Large intestine (tissue), 3 donors: ENCODE data around the gene SNTA1. TPM values are rescaled to one million over a fixed set of nuclear protein-coding genes. Genes with fewer than 3 reads are reported as not detected.
A peak's percentile ranks its signal among the peaks of the same experiment; 100 is the strongest.
"Not testable (repeated sequence)": the region's sequence is repeated elsewhere in the genome, so short reads cannot be mapped to it uniquely, and the experiment has no call there.

ENCODE experiments used
- DNase-seq, 2 donors: peaks; one replicate each; pipeline versions ENCODE4 v3.0.0 to v3.0.0-alpha.2; 2013
- H3K27ac ChIP-seq: one replicate; pipeline ENCODE4 v1.5.1; 2013; ENCODE audit warnings: low read length
- H3K27me3 ChIP-seq: 2 replicates; pipeline ENCODE4 v1.6.1; 2013; ENCODE audit warnings: low read length; ENCODE audit not compliant: control insufficient read depth, insufficient read depth
- H3K36me3 ChIP-seq: 2 replicates; pipeline ENCODE4 v1.6.1; 2013; ENCODE audit warnings: low read length; ENCODE audit not compliant: control insufficient read depth, insufficient read depth
- H3K4me1 ChIP-seq: one replicate; pipeline ENCODE4 v1.6.1; 2013; ENCODE audit warnings: low read length; ENCODE audit not compliant: control insufficient read depth, insufficient read depth
- H3K4me3 ChIP-seq: one replicate; pipeline ENCODE4 v1.5.1; 2013; ENCODE audit warnings: low read length
- H3K9me3 ChIP-seq: one replicate; pipeline ENCODE4 v1.6.1; 2013; ENCODE audit warnings: mild to moderate bottlenecking, low read depth, low read length, moderate library complexity; ENCODE audit not compliant: control insufficient read depth
- WGBS: methylation state at CpG from one replicate; pipeline ENCODE4 v1.1.5; 2013; ENCODE audit warnings: low lambda C conversion rate; ENCODE audit not compliant: insufficient coverage; 5-methylcytosine and 5-hydroxymethylcytosine counted together
- polyA plus RNA-seq: library from polyadenylated mRNA; unstranded; fragments of 120-200 nt; gene quantifications from one replicate; pipeline ENCODE4 v1.2.1, GENCODE V29; 2013

The SNTA1 gene
- polyA plus RNA-seq, 1 donor, result 9.2 TPM

DNA sequence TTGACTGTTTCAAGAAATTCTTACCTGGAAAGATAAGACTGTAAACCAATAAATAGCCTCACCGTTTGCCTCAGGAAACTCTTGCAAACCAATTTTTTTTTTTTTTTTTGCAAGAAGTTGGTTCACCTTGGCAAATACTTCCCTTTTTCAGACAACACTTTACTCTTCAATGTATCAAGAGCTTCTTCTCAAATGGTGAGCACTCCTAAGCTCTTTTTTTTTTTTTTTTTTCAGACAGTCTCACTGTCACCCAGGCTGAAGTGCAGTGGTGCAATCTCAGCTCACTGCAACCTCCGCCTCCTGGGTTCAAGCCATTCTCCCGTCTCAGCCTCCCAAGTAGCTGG lies 22.7 kb upstream of the SNTA1 start:
- H3K27me3 ChIP-seq, result no peaks in the 10 kb centered on the region
- H3K36me3 ChIP-seq, result no peaks in the 10 kb centered on the region
- H3K4me3 ChIP-seq, result no peak overlapping the region
- H3K27ac ChIP-seq, result no peak overlapping the region
- peaks cover 13% of the 10 kb centered on the region for H3K4me1 ChIP-seq
- no peaks in the 10 kb centered on the region for H3K9me3 ChIP-seq
- WGBS, result no CpG with 5 or more reads among the region's 3 CpGs
- DNase-seq, result no peak

DNA sequence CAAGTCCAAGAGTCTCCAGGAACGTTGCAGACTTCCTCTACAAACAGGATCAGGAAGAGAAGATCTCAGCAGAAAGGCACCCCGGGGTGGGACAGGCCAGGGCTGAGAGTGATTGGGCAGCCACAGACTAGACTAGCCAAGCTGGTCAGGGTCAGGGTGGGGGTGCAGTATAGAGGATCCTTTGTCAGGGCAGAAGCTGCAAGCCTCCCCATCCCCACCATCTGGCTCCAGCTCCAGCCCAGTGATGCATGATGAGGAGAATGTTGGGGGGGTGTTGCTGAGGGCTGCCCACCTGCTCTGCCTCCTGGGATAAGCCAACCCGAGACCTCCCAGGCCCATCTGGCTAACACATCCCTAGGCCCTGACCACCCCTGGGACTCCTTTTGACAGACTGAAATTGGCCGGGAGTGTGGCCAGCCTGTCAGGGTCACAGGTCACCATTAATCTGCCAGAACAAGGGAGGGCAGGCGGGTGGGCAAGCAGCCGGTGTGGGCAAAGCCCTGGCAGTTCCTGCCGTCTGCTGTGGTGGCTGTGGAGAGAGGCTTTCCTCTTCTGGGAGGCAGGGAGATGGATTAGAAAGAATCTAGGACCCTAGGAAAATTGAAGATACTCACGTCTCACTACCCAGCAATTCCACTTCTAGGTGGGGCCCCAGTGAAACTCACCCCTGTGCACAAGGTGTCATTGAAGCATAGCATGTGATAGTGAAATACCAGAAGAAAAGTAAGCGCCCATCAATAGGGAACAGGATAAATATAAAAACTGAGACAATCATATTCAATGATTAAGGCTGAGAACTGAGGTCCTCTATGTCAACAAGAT lies 22.1 kb upstream of the SNTA1 start:
- no peak overlapping the region for H3K27ac ChIP-seq
- 67% methylated on average over 1 of the region's 9 CpGs for WGBS
- DNase-seq, result peak in 1 of 2 donors; percentile 75

DNA sequence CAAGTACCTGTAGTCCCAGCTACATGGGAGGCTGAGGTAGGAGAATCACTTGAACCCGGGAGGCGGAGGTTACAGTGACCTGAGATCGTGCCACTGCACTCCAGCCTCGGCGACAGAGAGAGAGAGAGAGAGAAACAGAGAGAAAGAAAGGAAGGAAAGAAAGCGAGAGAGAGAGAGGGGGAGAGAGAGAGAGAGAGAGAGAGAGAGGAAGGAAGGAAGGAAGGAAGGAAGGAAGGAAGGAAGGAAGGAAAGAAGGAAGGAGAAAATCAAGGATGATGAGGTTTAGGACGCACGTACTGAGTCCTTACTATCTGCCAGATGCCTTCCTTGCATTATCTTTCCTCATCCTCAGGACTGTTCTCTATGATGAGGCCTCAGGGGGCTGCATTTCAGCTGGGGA lies 21.2 kb upstream of the SNTA1 start:
- H3K27ac ChIP-seq, H3K4me3 ChIP-seq: not testable (repeated sequence)
- WGBS, result 97% methylated on average over 5 of the region's 8 CpGs

More for the DNA sequence above, 22.1 kb upstream of the SNTA1 start:
- Histone ChIP-seq H3K4me3 (no peak overlapping the region), H3K36me3 (no peaks in the 10 kb centered on the region), H3K4me1 (peaks cover 13% of the 10 kb centered on the region), H3K9me3 (no peaks in the 10 kb centered on the region), H3K27me3 (no peaks in the 10 kb centered on the region)

DNA sequence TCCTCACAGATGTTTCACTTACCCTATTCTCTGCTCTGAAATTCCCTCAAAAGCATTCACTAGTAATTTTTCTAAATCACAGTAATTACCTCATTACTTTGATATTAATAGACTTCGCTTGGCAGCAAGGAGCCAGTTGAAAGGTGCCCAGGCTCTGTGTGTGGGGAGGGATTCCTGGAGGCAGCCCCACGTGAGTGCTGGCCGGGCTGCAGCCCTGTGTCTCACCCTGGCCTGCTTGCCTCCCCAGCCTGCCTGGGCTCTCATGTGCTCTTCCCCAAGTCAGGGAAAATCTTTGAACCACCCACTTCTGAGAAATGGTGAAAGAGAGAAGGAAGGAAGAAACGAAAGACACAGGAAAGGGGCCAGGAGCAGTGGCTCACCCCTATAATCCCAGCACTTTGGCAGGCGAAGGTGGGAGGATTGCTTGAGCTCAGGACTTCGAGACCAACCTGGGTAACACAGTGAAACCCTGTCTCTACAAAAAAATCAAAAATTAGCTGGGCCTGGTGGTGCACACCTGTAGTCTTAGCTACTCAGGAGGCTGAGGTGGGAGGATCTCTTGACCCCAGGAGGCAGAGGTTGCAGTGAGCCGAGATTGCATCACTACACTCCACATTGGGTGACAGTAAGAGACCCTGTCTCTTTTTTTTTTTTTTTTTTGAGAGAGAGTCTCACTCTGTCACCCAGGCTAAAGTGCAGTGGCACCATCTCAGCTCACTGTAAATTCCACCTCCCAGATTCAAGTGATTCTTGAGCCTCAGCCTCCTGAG lies 20.0 kb upstream of the SNTA1 start:
- DNase-seq, result no peak
- Histone ChIP-seq H3K9me3 (no peaks in the 10 kb centered on the region), H3K27ac (no peak overlapping the region), H3K4me1 (peaks cover 13% of the 10 kb centered on the region), H3K4me3 (no peak overlapping the region), H3K27me3 (no peaks in the 10 kb centered on the region), H3K36me3 (no peaks in the 10 kb centered on the region)
- WGBS, result 100% methylated on average over 1 of the region's 7 CpGs

More for the DNA sequence above, 21.2 kb upstream of the SNTA1 start:
- H3K4me1 ChIP-seq, result peaks cover 13% of the 10 kb centered on the region
- H3K9me3 ChIP-seq, H3K36me3 ChIP-seq, H3K27me3 ChIP-seq, DNase-seq: not testable (repeated sequence)

DNA sequence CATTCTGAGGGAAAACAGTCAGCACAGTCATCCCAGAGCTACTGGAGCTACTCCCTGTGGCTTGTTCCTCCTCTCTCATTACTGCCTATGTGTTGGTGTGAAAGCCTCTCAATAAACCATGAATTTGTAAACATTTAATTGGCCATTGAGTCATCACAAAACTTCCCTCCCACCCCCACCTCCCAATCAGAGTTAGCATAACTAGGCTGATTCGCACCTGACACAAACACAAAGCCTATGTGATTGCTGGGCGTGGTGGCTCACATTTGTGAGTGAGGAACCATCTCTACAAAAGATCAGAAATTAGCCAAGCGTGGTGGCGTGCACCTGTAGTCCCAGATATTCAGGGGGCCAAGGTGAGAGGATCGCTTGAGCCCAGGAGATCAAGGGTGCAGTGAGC lies 17.1 kb upstream of the SNTA1 start:
- WGBS, result no CpG with 5 or more reads among the region's 5 CpGs
- H3K4me3 ChIP-seq, result no peak overlapping the region
- H3K4me1 ChIP-seq, result peaks cover 8% of the 10 kb centered on the region
- DNase-seq, result no peak
- H3K36me3 ChIP-seq, result no peaks in the 10 kb centered on the region
- no peak overlapping the region for H3K27ac ChIP-seq
- no peaks in the 10 kb centered on the region for H3K9me3 ChIP-seq
- H3K27me3 ChIP-seq, result no peaks in the 10 kb centered on the region

DNA sequence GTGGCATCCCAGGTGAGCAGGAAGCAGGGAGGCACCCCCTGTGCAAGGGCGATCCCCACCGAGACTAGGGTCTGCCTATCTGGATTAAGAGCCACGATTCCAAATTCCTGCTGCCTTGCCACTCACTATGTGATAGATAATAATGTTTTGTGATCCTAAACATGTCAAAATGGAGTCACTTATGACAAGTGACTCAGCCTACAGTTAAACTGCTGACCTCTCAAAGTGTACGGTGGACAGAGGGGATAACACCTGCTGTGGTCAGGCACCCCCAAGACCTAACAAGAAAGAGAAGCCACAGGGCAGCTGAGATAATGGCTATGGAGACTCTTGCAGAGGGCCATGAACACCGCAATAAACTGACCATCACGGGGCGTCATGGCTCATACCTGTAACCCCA lies 16.0 kb upstream of the SNTA1 start:
- no peaks in the 10 kb centered on the region for H3K9me3 ChIP-seq
- no CpG with 5 or more reads among the region's 7 CpGs for WGBS
- H3K36me3 ChIP-seq, result no peaks in the 10 kb centered on the region
- no peak overlapping the region for H3K4me3 ChIP-seq
- no peaks in the 10 kb centered on the region for H3K27me3 ChIP-seq
- no peaks in the 10 kb centered on the region for H3K4me1 ChIP-seq
- no peak for DNase-seq
- no peak overlapping the region for H3K27ac ChIP-seq

DNA sequence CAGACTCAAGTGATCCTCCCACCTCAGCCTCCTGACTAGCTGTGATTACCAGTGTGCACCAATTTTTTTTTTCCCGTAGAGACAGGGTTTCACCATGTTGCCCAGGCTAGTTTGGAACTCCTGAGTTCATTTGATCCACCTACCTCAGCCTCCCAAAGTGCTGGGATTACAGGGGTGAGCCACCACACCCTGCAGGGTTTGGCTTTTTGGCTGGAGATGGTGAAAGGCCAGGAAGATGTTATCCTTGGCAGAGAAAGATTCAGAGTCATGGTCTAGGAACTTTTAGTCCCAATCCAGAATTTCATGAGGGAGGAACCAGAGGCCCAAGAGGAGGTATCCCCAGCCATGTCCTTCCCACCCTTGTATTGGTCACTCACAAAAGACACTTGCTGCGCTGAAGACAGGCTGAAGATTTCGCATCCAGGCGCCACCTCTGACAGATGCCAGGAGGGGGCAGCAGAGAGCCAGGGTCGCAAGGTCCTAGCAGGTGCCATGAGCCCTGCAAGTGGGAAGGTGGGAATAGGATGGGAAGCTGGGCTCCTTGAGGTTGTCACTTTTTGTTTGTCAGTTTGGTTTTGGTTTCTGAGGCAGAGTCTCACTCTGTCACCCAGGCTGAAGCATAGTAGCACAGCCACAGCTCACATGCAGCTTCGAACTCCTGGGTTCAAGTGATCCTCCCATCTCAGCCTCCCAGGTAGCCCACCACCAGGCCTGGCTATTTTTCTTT lies 13.5 kb upstream of the SNTA1 start:
- no CpG with 5 or more reads among the region's 6 CpGs for WGBS
- not testable (repeated sequence) for H3K4me1 ChIP-seq, H3K9me3 ChIP-seq, H3K27ac ChIP-seq, H3K27me3 ChIP-seq, H3K4me3 ChIP-seq, H3K36me3 ChIP-seq
- peak; percentile 71 to 76 for DNase-seq

DNA sequence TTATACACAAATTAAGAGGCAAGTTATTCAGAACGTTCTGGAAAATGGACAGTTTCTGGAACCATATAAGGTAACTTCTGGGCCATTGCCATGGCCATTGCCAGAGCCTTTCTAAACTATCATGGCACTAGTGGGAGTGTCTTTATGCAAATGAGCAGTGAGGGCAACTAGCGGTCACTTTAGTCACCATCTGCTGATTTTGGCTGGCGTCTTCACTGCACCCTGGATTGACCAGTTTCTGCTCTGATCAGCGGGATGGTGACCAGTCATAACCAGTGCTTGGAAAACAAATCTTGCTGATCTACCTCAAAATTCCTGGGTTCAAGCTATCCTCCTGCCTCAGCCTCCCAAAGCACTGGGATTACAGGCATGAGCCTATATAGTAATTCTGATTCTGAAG lies 7.3 kb upstream of the SNTA1 start:
- no peaks in the 10 kb centered on the region for H3K27me3 ChIP-seq
- H3K4me3 ChIP-seq, result no peak overlapping the region
- WGBS, result no CpG with 5 or more reads among the region's 4 CpGs
- H3K36me3 ChIP-seq, result no peaks in the 10 kb centered on the region
- no peaks in the 10 kb centered on the region for H3K4me1 ChIP-seq
- no peaks in the 10 kb centered on the region for H3K9me3 ChIP-seq
- DNase-seq, result no peak
- H3K27ac ChIP-seq, result no peak overlapping the region

DNA sequence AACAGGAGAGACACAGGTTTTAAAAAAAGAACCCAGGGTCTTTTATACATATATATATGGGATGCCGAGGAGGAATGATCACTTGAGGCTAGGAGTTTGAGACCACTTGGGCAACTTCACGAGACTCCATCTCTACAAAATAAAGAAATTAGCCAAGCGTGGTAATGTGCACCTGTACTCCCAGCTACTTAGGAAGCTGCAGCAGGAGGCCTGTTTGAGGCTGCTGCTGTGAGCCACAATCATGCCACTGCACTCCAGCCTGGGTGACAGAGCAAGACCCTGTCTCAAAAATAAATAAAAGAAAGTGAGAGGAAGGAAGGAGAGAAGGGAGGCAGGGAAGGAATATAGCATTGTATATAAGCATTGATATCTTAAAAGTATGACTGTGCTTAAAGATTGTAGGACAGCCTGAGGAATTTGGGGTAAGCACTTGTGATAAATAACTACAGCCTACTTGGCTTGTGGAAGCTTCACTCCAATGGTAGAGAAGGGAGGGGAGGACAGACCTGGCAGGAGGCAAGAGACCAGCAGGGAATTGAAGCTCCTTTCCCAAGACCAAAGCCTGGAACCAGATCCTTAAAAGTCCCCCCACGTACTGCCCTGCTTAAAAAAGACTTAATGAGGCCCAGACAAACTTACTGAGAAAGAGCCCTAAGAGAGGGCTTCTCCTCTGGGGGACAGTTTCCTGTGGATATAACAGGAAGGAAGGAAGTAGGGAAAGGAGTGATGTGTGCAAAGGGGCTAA lies 2.5 kb upstream of the SNTA1 start:
- peaks cover 17% of the 10 kb centered on the region for H3K4me1 ChIP-seq
- DNase-seq, result no peak
- H3K9me3 ChIP-seq, result no peaks in the 10 kb centered on the region
- H3K36me3 ChIP-seq, result no peaks in the 10 kb centered on the region
- no CpG with 5 or more reads among the region's 4 CpGs for WGBS
- H3K4me3 ChIP-seq, result no peak overlapping the region
- H3K27me3 ChIP-seq, result no peaks in the 10 kb centered on the region
- no peak overlapping the region for H3K27ac ChIP-seq
